Uterus (tissue), 2 donors: Measurements from ENCODE around the gene TSHB.

Experiments used
- POLR2A ChIP-seq, 2 donors: fragments of 450-650 bp; IDR thresholded peaks; one replicate each; pipeline ENCODE4 v1.6.1; 2016; ENCODE audit warnings: antibody characterized with exemption in 2 of 2, mild to moderate bottlenecking in 1 of 2, moderate library complexity in 1 of 2
- TF ChIP-seq, protein P1 (sequence below), 4 experiments: fragments of 200-600 bp in 2 of 4; fragments of 450-650 bp in 2 of 4; sonication (generic) in 2 of 4; IDR thresholded peaks; one replicate each; pipeline ENCODE4 v1.5.1; 2016 to 2019; ENCODE audit warnings: antibody characterized with exemption in 4 of 4, mild to moderate bottlenecking in 2 of 4, moderate library complexity in 1 of 4

DNA sequence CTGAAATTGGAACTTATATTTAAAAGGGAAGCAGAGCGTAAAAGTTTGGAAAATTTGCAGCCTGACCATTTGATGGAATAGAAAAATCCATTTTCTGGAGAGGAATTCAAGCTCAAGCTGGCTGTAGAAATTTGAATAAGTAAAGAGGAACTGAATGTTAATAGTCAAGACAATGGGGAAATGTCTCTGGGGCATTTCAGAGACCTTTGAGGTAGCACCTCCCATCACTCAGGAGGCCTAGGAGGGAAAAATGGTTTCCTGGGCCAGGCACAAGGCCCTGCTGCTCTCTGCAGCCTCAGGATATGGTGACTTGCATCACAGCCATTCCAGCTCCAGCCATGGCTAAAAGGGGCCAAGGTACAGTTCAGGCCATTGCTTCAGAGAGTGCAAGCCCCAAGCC, 17.6 kb upstream of the TSHB start:
- TF ChIP-seq, protein P1, sequence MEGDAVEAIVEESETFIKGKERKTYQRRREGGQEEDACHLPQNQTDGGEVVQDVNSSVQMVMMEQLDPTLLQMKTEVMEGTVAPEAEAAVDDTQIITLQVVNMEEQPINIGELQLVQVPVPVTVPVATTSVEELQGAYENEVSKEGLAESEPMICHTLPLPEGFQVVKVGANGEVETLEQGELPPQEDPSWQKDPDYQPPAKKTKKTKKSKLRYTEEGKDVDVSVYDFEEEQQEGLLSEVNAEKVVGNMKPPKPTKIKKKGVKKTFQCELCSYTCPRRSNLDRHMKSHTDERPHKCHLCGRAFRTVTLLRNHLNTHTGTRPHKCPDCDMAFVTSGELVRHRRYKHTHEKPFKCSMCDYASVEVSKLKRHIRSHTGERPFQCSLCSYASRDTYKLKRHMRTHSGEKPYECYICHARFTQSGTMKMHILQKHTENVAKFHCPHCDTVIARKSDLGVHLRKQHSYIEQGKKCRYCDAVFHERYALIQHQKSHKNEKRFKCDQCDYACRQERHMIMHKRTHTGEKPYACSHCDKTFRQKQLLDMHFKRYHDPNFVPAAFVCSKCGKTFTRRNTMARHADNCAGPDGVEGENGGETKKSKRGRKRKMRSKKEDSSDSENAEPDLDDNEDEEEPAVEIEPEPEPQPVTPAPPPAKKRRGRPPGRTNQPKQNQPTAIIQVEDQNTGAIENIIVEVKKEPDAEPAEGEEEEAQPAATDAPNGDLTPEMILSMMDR (IDR thresholded peaks at IDR 0.05), result no peak
- no peak for TF ChIP-seq POLR2A (IDR thresholded peaks at IDR 0.05)
